GM18499 (cell line): ENCODE measurements around the gene NDE1.

Source experiments
- ATAC-seq: cut with Tn5 transposase; IDR thresholded peaks from one replicate; pipeline ENCODE4 v1.9.1; 2021; ENCODE audit warnings: moderate number of reproducible peaks; ENCODE audit not compliant: insufficient read depth, unreplicated experiment

Gene NDE1

DNA sequence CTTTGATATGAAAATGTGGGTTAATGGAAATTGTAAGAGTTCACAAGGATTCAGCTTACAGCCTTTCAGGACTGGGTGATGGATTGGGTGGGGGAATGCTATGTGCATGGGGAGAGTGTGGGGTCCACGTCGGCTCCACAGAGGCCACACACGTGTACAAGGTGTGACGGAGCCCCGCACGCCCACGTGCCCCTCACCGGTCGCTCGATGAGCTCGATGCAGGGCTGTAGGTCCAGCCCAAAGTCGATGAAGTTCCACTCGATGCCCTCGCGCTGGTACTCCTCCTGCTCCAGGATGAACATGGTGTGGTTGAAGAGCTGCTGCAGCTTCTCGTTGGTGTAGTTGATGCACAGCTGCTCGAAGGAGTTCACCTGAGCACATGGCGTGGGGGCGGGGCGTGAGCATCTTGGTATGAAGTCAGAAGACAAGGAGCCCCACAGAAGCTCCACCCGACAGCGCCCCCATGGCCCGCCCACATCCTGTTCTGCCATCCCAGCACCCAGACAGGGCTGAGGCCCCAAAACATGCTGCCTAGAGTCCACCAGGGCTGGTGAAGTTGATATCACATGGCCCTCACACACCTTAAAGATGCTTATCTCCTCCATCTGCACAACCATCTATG is 107.7 kb downstream of the NDE1 start:
- no peak for ATAC-seq

GRCh38 chr16:15759070-15759469 is 109.0 kb downstream of the NDE1 start:
- no peak for ATAC-seq

- no peak for ATAC-seq
Measured at GRCh38 chr16:15760129-15760528, 110.1 kb downstream of the NDE1 start.

DNA sequence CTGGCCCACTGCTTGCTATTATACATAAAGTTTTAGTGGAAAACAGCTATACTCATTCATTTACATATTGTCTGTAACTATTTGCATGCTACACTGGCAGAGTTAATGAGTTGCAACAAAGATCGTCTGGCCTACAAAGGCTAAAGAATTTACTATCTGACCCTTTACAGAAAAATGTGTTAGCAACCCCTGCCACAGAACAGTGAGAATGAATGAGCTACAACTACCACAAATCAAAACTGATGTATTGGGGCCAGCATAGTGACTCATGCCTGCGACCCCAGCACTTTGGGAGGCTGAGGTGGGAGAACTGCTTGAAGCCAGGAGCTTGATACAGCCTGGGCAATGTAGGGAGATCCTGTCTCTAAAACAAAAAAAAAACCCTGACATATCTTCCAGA is 114.1 kb downstream of the NDE1 start:
- ATAC-seq = no peak

GRCh38 chr16:15765116-15765515 is 115.1 kb downstream of the NDE1 start:
- ATAC-seq = no peak

DNA sequence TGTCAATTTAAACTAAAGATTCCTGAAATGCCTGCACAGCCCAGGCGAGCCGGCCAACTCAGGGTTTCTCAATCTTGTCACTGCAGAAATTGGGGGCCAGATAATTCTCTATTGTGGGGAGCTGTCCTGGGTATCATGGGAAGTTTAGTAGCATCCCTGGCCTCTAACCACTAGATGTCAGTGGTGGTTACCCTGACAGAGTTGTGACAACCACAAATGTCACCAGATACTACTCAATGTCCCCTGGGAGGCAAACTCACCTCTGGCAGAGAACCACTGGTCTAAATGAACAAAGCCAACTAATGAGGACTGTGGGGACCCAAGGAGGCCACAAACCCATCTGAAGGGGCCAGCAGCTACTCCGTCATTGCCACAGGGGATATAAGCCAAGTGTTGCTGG is 115.8 kb downstream of the NDE1 start:
- no peak for ATAC-seq

DNA sequence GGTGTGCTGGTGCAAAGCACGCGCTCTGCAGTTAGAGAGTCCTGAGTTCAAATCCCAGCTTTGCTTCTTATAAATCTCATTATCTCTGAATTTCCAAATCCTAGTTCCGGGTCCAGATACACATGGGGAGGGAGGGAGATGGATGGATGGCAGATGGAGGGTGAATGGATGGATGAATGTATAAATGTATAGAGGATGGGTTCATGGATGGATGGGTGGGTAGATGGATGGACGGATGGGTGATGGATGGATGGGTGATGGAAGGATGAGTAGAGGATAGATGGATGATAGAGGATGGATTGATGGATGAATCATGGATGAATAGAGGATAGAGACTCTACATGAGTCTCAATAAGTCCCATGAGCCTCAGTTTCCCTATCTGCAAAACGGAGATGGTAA is 116.9 kb downstream of the NDE1 start:
- no peak for ATAC-seq

- ATAC-seq = no peak
Measured at GRCh38 chr16:15768201-15768600, 118.2 kb downstream of the NDE1 start.

GRCh38 chr16:15769239-15769638 is 119.2 kb downstream of the NDE1 start:
- ATAC-seq = no peak

- no peak for ATAC-seq
Measured at GRCh38 chr16:15770107-15770506, 120.1 kb downstream of the NDE1 start.

- ATAC-seq = no peak
Measured at GRCh38 chr16:15770512-15770911, 120.5 kb downstream of the NDE1 start.

DNA sequence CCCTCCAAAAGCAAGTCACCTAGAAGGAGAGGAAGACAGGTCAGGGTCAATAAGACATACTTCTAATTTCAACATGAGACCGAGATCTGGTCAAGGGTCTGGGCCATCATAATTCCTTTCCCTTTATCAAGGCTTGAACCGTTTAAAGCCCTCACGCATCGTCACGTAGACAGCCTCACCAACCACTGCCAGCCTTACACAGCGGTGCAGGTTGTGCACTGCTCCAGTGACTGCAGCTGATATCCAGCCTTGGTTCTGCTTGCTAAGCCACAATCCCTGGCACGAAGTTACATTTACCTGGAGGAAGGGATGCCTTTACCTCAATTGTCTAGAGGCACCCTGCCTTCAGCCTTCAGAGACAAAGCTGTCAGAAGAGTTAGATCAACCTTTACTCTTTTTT is 121.6 kb downstream of the NDE1 start:
- no peak for ATAC-seq

DNA sequence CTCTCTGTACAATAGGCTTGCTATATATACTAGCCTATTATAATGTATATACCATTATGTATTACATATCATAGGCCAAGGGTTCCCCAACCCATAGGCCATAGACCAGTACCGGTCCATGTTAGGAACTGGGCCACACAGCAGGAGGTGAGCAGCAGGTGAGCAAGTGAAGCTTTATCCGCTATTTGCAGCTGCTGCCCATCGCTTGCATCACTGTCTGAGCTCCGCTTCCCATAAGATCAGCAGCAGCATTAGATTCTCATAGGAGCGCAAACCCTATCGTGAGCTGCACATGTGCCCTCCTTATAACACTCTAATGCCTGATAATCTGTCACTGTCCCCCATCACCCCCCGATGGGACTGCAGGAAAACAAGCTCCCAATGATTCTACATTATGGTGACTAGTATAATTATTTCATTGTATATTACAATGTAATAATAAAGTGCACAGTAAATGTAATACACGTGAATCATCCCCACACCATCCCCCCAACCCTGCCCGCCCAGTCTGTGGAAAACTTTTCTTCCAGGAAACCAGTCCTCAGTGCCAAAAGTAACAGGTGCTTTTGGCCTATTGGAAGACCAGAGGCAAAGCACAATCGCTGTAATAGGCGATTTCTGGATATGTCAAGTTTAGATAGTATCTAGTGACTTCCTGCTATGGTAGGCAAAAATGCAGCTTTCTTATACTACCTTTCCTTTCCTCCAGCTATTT is 122.7 kb downstream of the NDE1 start:
- ATAC-seq = no peak

DNA sequence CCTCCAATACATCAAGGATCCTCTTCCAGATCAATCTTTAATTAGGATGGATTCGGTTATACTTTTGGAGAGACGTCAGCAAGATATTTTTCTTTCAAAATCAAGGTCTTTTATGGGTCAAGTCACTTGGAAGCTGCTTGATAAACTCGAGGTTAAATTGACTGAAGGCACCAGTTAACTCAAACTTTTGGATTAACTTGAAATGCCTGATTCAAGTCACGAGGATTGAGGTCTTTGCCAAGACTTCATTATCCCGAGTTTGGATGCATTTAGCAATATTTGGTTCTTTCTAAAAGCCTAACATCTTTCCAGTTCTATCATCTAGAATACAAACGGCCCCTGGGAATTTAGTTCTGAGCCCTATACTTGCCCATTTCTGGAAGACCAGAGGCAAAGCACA is 123.9 kb downstream of the NDE1 start:
- no peak for ATAC-seq

- no peak for ATAC-seq
Measured at GRCh38 chr16:15775209-15775608, 125.2 kb downstream of the NDE1 start.

DNA sequence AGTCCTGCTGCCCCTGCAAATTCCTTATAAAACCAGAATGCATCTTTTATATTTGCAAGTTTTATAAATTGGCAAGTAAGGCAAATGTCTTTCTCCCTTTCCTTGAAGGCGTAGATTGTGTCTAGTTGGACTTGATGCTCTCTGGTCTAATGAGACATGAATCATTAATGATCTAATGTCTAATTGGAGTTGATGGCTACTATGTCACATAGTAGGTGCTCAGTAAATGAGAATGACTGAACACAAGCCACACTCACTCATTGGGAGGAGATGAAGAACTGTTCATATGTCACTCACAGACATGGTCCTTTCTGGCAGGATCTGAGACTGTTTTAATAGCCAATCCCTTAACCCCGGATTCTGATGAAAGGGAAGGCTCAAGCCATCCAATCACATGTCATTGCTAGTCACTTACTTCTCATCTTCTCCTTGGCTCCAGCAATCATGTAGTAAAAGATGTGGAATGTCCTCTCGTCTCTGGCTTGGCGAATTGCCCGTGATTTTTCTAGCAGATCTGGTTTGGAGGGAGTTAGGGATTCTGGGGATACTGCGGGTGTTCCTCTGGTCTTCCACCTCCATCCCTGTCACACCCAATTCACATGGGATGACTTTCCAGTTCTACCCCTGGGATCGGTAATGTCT is 125.7 kb downstream of the NDE1 start:
- no peak for ATAC-seq
